CD4-positive, alpha-beta T cell treated with Interleukin-1 beta for 1 hour (primary cell): ENCODE results near the gene CBX6.
A peak's percentile ranks its signal among the peaks of the same experiment; 100 is the strongest.
"Not testable (repeated sequence)": the region's sequence is repeated elsewhere in the genome, so short reads cannot be mapped to it uniquely, and the experiment has no call there.

Experiments
- DNase-seq, 2 donors: peaks; one replicate each; pipeline ENCODE4 v3.0.0-alpha.2; 2020 to 2022

Gene CBX6

GRCh38 chr22:38861170-38861876 is 10.7 kb downstream of the CBX6 start:
- no peak for DNase-seq

- DNase-seq: no peak
Observed at GRCh38 chr22:38860283-38861169, 11.5 kb downstream of the CBX6 start.

- no peak for DNase-seq
Observed at GRCh38 chr22:38859581-38860282, 12.3 kb downstream of the CBX6 start.

DNA sequence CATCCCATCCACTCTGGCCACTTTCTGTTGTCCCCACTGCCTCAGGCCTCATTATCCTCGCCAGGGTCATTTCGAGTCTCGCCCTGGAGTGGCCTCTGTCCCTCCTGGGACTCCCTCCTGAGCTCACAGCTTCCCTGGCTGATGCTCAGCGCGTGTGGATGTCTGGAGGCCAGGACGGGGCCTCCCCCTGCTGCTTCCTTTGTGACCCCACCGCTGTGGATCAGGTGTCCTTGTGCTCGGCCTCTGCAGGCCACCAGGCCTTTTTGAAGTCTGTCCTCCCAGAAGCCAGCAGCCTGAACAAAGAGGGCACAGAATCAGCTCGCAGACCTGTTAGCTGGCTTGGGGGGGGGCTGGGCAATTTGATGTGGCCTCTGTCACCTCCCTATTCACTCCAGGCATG is 13.5 kb downstream of the CBX6 start:
- no peak for DNase-seq

GRCh38 chr22:38854476-38854875 is 17.5 kb downstream of the CBX6 start:
- not testable (repeated sequence) for DNase-seq

DNA sequence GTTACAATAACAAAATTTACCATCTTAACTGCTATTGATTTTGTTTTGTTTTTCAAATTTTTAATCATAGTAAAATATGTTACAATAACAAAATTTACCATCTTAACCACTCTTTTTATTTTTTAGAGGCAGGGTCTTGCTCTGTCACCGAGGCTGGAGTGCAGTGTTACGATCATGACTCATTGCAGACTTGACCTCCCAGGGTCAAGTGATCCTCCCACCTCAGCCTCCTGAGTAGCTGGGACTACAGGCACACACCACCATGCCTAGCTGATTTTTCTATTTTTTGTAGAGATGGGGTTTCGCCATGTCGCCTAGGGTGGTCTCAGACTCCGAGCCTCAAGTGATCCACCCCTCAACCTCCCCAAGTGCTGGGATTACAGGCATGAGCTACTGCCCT is 18.1 kb downstream of the CBX6 start:
- DNase-seq: not testable (repeated sequence)

DNA sequence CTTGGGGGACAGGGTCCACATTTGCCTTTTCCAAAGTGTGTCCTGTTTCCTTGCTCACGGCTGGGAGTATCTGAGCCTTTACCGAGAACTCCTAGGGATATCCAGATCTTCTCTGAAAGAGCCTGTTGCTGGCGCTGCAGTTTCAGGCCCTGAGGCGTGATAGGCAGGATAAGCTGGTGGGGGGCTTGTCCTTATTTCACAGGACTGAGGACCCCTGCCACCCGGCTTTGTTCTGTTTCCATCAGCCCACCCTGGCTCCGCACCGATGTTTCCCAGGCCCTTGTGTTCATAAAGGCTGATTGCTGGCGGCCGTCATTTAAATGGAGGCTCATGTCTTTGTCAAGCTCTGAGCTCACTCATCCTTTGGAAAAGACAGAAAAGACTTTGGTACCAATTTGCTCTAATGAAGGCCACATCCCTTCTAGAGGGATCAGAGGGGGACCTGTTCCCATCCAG is 18.8 kb downstream of the CBX6 start:
- no peak for DNase-seq

GRCh38 chr22:38852522-38852921 is 19.5 kb downstream of the CBX6 start:
- no peak for DNase-seq

DNA sequence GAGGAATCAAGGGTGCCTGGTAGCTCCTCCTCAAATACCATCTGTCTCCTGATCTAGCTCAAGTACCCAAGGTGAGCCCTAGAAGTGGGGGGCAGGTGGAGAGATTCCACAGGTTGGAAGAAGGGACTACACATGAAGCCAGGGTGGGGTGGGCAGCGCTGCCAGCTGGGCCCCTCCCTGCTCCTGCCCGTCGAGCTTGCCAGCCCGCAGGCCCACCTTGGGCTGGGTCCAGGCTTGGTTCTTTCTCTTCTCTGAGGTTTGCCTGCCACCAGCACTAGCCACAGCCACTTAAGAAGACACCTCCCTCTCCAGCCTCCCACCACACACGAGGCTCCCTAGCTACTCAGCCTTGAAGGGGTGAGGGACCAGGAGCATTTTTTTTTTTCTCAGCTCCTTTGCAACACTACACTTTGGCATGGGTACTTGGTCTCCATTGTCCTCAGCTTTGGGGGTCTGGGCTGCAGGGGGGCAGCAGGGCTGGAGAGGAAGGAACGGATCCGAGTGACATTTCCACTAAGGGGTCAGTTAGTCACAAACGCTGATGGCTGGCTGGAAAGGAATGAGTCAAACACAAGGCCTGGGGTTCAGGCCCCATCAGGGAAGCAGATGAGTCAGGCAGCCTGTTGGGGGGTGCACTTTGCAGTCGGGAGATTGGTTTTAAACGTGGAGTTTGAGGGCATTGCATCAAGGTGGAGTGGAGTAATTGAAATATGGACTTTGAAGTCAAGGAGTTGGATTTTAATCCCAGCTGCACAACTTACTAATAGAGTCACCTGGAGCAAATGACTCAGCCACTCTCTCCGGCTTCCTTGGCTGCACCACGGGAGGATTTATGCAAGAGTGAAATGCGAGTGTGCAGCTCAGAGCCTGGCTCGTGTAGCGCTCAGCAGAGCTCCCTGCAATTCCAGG is 20.8 kb downstream of the CBX6 start:
- no peak for DNase-seq

GRCh38 chr22:38850399-38850798 is 21.6 kb downstream of the CBX6 start:
- DNase-seq: no peak

DNA sequence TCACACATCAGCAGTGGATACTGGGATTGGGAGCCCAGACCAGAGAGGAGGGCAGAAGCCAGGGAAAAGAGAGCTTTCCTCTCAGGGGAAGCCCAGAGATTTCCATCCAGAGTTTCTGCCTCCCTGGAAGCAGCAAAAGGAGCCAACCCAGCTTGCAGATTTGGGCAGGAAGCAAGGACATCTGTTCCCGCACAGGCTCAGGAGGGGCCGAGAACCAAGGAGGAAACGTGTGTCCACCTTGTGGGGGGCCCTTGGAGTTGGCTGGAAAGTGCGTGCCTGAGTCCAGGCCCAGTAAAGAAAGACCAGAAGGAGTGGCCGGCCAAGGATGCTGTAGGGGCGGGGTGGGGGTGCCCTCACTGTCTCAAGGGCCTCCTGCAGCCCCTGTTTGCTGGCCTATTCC is 22.2 kb downstream of the CBX6 start:
- no peak for DNase-seq

DNA sequence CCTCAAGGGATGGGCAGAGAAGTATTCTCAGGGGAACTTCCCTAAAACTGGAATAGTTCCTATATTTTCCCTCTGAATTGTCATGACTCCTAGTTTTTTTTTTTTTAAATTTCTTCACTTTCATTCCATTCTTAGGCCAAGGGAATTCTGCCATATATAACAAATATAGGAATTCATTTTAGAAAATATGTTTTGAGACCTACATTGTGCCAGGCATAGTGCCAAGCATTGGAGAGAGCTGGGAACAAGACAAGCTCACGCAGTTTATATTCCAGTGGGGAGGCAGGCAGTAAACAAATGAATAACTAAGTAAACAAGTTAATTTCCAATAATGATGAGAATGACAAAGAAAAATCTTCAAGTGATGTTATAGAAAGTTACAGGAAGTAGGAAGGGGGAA is 25.6 kb downstream of the CBX6 start:
- no peak for DNase-seq

DNA sequence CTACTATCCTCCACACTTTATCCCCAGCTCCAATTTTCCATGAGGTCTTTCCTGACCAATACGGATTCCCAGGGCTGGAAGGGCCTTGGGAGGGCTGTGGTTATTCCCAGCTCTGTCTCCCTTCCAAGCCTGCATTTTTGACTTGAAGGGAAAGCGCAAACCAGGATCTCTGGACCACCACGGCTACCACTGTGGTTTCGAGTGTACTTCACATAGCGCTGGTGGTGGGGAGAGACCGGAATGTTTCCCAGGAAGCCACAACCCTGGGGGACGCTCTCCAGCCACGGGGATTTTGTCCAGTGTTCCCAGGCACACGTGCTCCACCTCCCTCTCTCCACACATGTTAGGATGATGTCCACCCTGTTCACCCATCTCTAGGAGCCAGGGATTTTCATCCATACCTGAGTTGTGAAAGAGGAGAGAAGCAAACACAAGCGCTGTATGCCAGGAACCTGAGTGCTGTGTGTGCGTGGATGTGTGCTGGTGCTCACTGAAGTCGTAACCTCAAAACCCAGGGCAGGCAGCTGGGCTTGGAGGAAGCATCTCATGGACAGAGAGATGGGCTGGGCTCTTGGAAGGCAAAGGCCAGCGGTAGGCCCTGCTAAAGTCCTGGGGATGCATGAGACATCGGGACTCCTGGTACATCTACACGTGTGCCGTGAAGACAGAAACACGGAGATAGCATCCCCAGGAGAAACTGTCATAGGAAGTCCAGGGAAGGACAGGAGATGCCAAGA is 26.8 kb downstream of the CBX6 start:
- DNase-seq: no peak

DNA sequence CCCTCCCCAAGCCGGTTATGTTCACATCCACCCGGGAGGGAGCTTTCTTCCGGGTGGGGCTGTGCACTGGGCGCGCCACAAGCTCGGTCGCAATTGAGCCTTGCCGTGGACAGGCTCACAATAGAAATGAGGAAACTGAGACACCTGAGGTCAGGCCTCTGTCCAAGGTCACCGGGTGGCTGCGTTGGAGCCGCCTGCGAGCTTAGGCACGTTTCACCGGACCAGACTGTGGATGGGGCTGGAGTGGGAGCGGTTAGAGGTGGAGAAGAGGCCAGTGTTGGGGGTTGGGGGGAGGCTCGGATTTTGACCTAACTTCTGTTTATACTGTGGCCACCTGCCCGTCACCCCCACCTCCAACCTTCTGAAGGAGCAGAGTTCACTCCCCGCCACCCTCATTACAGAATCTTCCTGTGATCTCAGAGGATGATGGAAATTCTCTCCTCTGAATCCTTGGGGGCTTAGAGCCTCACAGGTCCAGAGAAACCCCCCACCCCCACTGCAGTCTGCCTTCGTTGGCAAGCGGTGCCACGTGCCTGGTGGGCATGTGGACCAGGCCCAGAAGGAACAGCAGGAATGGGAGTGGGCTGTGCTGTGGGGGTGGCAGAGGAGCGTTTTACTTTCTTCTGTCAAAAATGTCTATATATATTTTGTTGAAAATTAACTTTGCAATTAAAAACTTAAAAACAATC is 27.6 kb downstream of the CBX6 start:
- no peak for DNase-seq

DNA sequence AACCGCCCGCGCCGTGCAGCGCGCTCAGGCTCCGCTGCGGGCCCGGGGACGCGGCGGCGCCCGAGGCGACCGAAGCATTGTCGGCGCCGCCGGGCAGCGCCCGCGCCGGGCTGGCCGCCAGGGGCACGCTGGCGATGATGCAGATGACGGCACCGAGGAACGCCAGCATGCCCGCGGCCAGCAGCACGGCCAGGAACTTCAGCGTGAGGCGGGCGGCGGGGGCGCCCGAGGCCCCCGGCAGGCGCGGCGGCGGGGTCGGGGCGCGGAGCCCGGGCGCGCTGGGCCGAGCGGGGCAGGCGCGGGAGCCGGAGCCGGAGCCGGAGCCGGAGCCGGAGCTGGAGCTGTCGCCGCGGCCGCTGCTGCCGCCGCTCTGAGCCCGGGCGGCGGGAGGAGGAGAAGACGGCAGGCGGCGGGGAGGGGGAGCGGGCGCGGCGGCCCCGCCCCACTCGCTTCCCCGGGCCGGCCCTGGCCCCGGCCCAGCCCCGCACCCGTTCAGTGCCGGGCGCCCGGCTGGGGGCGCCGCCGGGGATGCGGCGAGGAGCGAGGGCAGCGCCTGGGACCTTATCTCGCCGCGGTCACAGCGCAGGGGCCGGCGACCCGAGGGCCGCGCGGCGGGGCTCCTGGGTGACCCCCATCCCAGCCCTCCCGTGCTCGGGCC is 28.2 kb downstream of the CBX6 start, which contains the start of gene NPTXR:
Gene NPTXR, minus strand, starts transcription at position 372 of the 658 bp plus-strand sequence.
- DNase-seq: peak; percentile 32 to 42

DNA sequence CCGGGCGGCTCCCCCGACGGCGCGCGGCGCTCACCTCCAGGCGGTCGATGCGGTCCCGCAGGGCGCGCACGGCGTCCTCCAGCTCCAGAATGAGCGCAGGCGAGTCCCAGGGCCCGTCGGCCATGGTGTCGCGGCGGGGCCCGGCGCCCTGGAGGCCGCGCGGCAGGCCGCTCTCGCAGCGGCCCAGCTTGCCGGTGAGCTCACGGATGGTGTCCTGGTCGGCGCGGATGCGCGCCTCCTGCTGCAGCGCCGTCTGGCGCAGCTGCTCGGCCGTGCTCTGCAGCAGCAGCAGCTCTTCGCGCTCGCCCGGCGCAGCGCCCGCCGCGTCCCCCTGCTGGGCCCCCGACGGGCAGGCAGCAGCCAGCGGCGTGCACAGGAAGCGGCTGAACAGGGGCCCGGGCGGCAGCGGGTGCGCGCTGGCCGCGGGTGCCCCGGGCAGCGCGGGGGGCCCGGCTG is 28.8 kb downstream of the CBX6 start:
- DNase-seq: peak; percentile 56 to 61

DNA sequence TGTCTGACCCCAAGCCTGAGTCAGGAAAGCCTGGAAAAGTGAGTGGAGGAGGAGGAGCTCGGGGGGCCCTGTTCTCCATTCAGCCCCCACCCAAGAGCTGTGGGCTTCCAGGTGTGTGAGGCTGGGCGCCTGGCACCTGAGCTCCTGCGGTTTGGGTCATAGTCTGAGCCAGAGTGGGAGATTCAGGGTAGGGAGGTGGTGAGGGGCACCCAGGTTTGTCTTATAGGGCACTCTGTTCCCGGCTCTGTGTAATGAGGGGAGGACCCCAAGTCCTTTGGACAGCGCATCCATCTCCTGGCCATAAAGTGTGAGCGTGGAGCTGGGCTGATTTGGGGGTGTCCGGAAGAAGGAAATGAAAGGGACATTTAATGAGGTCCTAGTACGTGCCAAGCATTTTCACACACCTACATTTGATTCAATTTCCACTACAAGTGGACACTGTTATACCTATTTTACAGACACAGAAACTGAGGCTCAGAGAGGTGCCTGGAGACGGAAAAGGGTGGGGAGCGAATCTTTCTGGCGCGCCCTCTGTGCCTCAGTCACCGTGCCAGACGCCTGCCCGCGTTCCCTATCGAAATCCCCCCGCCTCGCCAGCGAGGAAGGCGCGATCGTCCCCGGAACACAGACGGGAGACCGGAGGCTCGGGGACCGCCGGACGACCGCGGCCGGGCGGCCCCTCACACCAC is 29.4 kb downstream of the CBX6 start:
- DNase-seq: no peak

- DNase-seq: no peak
Observed at GRCh38 chr22:38841635-38842034, 30.4 kb downstream of the CBX6 start.

DNA sequence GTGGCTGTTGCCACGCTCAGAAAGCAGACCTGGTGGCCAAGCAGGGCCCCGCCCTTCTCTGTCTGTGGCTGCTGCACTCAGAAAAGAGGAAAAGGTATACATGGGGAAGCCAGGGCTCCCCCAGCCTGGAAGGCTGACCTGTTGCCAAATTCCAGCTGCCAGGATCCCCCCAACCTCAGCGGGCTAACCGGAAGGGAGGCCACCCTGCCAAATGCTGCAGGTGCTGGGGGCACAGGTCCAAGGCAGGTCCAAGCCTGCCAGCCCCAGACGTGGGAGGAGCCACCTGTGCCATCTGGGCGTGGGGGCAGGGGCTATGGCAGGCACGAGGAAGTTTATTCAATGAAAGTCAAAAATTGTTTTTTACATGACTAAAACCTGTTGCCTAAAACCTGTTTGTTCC is 30.8 kb downstream of the CBX6 start:
- no peak for DNase-seq

- DNase-seq: no peak
Observed at GRCh38 chr22:38840129-38840528, 31.9 kb downstream of the CBX6 start.
